Measurements from ENCODE around the gene TMEM217. TPM values are rescaled to one million over a fixed set of nuclear protein-coding genes. Genes with fewer than 3 reads are reported as not detected.

TMEM217 gene
- total RNA-seq, 1 donor from 2014 or later = 1.6 TPM

DNA sequence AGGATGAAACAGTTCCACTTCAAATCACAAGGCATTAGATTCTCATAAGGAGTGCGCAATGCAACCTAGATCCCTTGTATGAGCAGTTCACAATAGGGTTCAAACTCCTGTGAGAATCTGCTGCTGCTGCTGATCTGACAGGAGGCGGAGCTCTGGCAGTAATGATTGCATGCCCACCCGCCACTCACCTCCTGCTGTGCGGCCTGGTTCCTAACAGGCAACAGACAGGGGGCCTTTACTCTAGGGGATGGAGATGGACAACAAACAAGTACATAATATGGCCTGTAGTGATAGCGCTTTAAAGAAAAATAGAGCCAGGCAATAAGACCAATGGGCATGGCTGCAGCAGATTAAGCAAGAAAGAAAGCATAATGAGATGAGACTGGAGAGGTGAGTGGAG is 3.1 kb downstream of the TMEM217 start:
- ATAC-seq = no peak

DNA sequence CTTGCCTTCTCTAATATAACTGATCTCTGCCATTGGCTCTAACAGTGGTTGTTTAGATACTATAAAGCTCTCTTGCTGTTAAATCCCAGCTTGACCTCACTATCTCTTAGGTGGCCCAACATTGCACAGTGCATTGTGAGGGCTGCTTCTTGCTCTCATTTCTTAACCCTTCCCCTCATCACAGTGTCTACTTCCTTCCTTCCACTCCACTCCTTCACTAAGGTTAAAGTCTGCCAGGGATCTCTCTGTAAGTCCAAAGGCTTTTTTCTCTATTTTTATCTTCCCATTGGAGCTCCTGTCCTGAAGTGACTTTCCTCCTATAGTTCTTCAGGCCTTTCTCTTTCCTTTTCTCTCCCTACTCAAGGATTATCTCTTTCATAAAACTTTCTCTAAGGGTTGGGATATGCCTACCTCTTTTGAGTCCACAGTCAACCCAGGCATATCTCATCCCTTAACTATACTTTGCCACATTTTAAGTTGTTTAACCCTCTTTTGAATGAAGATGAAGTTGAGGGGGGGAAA is 4.4 kb downstream of the TMEM217 start:
- DNase-seq (ENCODE audit: low spot score) (no peak), ATAC-seq (no peak)
- intact Hi-C loops (cut with DNase I) = no loop called here

More for the DNA sequence above, 3.1 kb downstream of the TMEM217 start:
- intact Hi-C loops (cut with DNase I) = no loop called here
- no peak for DNase-seq (ENCODE audit: low spot score)

DNA sequence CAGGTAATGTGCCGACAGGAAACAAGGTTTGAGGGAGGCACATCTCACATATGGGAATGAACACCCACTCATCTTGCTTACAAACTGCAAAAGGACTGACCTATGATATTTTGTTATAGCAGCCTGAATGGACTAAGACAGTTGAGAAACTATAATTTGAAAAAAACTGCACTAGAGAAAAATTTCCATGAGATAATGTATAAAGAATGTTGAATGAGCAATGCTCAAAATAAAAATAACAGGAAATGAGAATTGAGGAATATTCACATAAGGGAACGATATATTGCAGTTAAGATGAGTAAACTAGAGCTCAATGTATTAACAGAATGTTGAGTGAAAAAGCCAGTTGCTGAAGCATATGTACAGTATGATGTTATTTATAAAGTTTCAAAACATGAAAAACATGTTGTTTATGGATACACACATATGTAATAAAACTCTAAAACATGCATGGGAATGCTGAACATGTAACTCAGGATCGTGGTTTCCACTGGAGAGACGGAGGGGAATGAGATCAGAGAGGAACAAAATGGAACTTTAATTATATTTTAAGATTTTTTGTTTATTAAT is 6.6 kb downstream of the TMEM217 start:
- DNase-seq (ENCODE audit: low spot score) = no peak

GRCh38 chr6:37244430-37245310 is 13.3 kb downstream of the TMEM217 start:
- ATAC-seq (peak; percentile 96), DNase-seq (ENCODE audit: low spot score) (peak; percentile 83)
- intact Hi-C loops (cut with DNase I) = no loop called here

More for the DNA sequence above, 6.6 kb downstream of the TMEM217 start:
- ATAC-seq = no peak
- intact Hi-C loops (cut with DNase I) = no loop called here

DNA sequence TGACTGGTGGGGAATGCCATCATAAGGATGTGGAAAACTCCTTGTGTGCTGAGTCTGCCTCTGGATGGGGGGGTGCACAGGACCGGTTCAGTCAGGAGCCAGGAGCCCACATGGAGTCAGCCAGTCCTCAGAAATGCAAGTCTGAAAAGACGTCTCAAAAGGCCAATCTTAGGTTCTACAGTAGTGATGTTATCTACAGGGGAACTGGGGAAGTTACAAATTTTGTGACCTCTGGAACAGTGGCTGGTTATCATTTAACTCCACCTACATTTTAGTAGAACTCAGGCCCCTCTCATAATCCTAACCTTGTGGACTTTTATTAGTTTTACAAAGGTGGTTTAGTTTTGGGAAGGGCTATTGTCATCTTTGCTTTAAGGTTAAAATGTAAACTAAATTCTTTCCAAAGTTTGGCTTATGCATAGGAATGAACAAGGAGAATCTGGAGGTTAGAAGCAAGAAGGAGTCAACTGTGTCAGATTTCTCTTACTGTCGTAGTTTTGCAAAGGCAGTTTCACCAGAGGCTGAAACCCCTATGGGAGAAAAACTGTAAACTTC is 14.1 kb downstream of the TMEM217 start:
- intact Hi-C loops (cut with DNase I) = no loop called here
- DNase-seq (ENCODE audit: low spot score) (no peak), ATAC-seq (no peak)

DNA sequence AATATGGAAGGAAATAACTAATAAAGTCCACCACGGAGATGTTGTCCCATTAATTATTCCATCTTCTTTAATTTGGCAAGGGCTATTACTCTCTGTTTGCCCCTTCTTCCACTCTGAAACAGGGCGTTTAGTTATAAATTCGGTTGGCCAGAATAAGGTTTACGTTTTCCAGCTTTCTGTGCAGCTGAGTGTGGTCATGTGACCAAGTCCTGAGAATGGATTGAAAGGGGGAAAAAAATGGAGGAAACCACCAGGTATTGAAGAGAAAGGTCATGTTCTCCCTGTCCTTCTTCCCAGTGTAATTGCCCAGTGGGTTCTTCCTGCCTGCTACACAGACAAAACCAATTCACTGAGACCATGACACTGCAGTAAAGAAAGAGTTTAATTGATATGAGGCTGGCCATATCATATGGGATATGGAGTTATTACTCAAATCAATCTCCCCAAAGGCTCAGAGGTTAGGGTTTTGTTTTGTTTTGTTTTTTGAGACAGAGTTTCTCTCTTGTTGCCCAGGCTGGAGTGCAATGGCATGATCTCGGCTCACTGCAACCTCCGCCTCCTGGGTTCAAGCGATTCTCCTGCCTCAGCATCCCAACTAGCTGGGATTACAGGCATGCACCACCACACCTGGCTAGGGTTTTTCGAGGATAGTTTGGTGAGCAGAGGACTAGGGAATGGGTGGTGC is 14.7 kb downstream of the TMEM217 start:
- intact Hi-C loops (cut with DNase I) = no loop called here
- no peak for ATAC-seq
- DNase-seq (ENCODE audit: low spot score) = no peak

DNA sequence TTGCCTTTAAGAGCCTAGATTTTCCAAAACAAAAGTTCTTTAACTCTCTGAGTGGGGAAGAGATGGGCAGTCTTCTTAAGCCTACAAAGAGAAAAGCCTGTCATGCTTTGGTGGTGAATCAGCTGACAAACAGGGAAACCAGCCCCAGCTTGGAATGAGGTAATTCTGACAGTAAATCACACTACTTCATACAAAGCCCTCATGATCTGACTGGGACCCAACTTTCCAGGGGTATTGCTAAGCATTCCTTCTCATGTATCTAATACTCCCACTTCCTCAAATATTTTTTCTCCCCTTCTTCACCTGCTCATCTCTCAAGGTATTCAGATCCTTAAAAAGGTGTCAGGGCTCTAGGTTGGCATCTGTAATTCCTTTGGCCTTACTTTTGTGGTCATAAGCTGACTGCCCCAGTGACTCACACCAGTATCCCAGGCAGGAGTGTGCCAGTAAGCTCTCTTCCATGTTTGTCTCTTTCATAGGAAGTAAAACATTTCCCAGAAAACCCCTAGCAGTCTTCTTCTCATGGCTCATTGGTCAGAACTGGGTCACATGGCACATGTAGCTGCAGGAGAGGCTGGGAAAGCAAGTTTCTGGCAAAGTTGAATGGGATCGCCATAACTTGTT is 15.4 kb downstream of the TMEM217 start:
- no peak for DNase-seq (ENCODE audit: low spot score)
- ATAC-seq = no peak
- intact Hi-C loops (cut with DNase I) = no loop called here

DNA sequence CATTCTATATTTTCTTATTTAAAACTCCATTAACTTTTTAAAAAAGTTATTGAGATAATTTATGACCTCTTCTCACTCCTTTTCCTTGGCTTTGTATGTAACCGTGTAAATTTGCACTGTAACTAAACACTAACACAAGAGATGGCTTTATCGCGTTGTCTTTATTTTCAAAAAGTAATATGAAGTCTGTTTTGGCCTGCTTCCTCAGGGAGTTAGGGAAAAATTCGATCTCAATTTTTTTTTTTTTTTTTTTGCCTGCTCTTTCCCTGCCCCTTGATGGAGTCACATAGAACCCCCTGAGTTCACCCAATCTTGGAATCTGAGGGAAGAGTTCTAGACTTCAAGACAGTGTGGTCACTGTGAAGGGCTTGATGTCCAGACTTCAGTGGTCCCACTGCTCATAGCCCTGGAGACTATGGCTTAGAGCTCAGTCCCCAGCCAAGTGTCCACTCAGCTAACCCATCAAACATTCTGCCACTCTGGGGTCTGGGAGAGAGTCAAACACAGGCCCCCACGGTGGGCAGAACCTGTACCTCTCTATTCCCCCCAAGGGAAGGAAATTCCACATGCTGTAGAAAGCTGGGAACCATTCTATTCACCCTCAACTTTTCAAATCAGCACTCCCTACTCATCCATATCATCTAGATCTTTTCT is 16.0 kb downstream of the TMEM217 start:
- no peak for DNase-seq (ENCODE audit: low spot score)
- intact Hi-C loops (cut with DNase I) = no loop called here
- ATAC-seq = no peak

- intact Hi-C loops (cut with DNase I) = no loop called here
- DNase-seq (ENCODE audit: low spot score) = no peak
- no peak for ATAC-seq
Measured at GRCh38 chr6:37241131-37241530, 16.8 kb downstream of the TMEM217 start.

DNA sequence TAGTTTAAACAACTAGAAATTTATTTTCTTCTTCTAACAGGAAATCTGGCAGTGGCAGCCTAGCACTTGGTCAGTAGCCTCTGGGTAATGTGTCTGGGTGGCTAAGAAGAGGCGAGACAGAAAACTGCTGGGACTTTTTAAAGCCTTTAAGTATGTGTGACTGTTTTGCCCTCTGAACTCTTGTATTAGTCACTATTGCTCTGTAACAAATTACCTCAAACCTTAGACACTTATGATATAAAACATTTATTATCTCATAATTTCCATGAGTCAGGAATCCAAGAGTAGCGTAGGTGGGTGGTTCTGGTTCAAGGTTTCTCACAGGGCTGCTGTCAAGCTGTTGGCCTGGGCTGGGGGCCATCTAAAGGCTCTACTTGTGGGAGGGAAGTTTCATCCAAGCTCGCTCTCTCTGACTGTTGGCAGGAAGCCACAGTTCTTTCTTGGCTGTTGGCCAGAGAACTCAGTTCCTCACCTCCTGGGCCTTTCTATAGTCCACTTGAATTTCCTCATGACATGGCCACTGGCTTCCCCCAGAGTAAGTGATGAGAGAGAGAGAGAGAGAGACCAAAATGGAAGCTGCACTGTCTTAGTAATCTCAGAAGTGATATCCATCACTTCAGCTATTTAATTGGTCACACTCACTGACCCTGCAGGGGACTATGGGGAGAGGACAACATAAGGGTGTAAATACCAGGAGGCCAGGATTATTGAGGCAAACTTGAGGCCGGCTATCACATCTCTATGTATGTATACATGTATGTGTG is 17.8 kb downstream of the TMEM217 start:
- intact Hi-C loops (cut with DNase I) = no loop called here
- peak; percentile 92 for DNase-seq (ENCODE audit: low spot score)
- peak; percentile 53 for ATAC-seq

- DNase-seq (ENCODE audit: low spot score) (no peak), ATAC-seq (peak; percentile 47)
- intact Hi-C loops (cut with DNase I) = no loop called here
Measured at GRCh38 chr6:37239526-37239925, 18.4 kb downstream of the TMEM217 start.

GRCh38 chr6:37238381-37238780 is 19.6 kb downstream of the TMEM217 start:
- no peak for DNase-seq (ENCODE audit: low spot score)
- intact Hi-C loops (cut with DNase I) = no loop called here
- ATAC-seq = no peak

DNA sequence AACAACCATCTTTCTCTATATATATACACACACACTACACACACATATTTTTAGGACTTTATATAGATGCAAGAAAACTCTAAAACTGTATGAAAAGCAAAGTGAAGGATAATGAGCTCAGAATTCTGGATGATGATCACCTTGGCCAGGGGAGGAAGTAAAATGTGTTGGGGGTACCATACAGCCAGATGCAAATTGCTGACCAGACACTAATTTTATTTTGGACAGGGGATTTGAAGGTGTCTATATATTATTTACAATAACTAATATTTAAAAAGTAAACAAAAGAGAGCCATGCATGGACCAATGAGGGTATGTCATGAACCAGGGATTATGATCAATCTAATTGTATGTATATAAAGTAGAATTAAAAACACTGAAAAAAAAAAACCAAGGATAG is 20.2 kb downstream of the TMEM217 start:
- no peak for DNase-seq (ENCODE audit: low spot score)
- intact Hi-C loops (cut with DNase I) = no loop called here
- no peak for ATAC-seq

DNA sequence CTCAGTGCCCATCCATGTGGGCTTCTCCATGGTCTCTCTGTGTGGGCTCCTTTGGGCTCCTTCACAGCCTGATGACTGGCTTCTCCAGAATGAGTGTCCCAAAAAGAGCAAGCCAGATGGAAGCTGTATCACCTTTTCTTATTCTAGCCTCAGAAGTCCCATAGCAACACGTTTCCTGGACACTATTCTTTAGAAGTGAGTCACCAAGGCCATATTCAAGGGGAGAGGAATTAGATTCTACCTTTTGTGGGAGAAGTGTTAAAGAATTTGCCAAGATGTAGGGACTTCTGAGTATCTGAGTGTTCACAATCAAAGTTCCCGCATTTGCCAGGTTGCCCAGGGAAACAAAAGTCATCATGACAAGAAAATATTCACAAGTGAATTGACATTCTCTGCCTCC is 21.0 kb downstream of the TMEM217 start:
- intact Hi-C loops (cut with DNase I) = no loop called here
- DNase-seq (ENCODE audit: low spot score) (no peak), ATAC-seq (no peak)

GRCh38 chr6:37233541-37233940 is 24.4 kb downstream of the TMEM217 start:
- no peak for ATAC-seq

DNA sequence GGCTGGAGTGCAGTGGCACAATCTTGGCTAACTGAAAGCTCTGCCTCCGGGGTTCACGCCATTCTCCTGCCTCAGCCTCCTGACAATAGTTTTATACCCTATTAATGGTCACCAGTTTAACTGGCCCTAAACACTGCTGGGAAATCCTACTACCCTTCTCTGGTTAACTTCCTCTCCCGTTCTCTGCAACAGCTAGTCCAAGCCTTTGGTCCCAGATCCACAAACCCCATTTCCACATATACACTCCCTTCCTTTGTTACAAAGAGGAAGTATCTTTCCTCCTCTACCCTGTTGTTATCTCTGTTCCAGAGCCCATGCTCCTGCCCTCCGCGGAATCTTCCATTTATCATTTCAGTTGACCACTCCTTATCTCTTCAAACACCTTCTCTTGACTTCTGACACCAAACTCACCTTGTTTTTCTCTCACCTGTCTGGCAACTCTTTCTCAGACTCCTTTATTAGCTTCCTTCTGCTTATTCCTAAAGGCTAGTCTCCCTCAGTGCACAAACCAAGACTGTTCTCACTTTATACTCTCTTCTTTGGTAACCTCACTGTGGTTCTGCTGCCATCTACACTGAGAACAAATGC is 25.4 kb downstream of the TMEM217 start:
- intact Hi-C loops (cut with DNase I) = no loop called here

More at GRCh38 chr6:37233541-37233940, 24.4 kb downstream of the TMEM217 start:
- DNase-seq (ENCODE audit: low spot score) = no peak
- intact Hi-C loops (cut with DNase I) = no loop called here

GRCh38 chr6:37230104-37230503 is 27.8 kb downstream of the TMEM217 start:
- ATAC-seq = no peak
- intact Hi-C loops (cut with DNase I) = no loop called here
- DNase-seq (ENCODE audit: low spot score) = no peak

More for the DNA sequence above, 25.4 kb downstream of the TMEM217 start:
- ATAC-seq (no peak), DNase-seq (ENCODE audit: low spot score) (no peak)

All from sciatic nerve (tissue), 2 donors.